GM23248 (cell line): Measurements from ENCODE around the gene ZFPL1. TPM values are rescaled to one million over a fixed set of nuclear protein-coding genes. Genes with fewer than 3 reads are reported as not detected.

Experiments used
- DNase-seq: peaks from one replicate; pipeline ENCODE4 v3.0.0-alpha.2; 2015
- H2AFZ ChIP-seq: fragments of 200-600 bp; sonication (generic); 2 replicates; pipeline ENCODE4 v1.6.1; 2016; ENCODE audit warnings: antibody characterized with exemption
- H3F3A ChIP-seq: fragments of 200-600 bp; sonication (generic); 2 replicates; pipeline ENCODE4 v1.6.1; 2016; ENCODE audit warnings: mild to moderate bottlenecking, antibody characterized with exemption, mixed run types; ENCODE audit not compliant: insufficient read depth
- H3K27ac ChIP-seq: fragments of 200-600 bp; sonication (generic); 2 replicates; pipeline ENCODE4 v1.5.1; 2016; ENCODE audit warnings: mild to moderate bottlenecking
- H3K27me3 ChIP-seq: fragments of 200-600 bp; sonication (generic); replicated peaks from 2 replicates; pipeline ENCODE4 v1.6.1; 2016; ENCODE audit warnings: mild to moderate bottlenecking; ENCODE audit not compliant: insufficient read depth
- H3K36me3 ChIP-seq: fragments of 200-600 bp; sonication (generic); 2 replicates; pipeline ENCODE4 v1.6.1; 2016; ENCODE audit warnings: low read depth, mild to moderate bottlenecking
- H3K4me1 ChIP-seq: fragments of 200-600 bp; sonication (generic); 2 replicates; pipeline ENCODE4 v1.6.1; 2016; ENCODE audit warnings: mild to moderate bottlenecking; ENCODE audit not compliant: insufficient read depth
- H3K4me2 ChIP-seq: fragments of 200-600 bp; sonication (generic); one replicate; pipeline ENCODE4 v1.6.1; 2016; ENCODE audit warnings: mild to moderate bottlenecking; ENCODE audit not compliant: unreplicated experiment
- H3K4me3 ChIP-seq: fragments of 200-600 bp; sonication (generic); 2 replicates; pipeline ENCODE4 v1.5.1; 2016; ENCODE audit warnings: mild to moderate bottlenecking
- H3K79me2 ChIP-seq: fragments of 200-600 bp; sonication (generic); 2 replicates; pipeline ENCODE4 v1.6.1; 2016; ENCODE audit warnings: mild to moderate bottlenecking; ENCODE audit not compliant: insufficient read depth
- H3K9ac ChIP-seq: fragments of 200-600 bp; sonication (generic); 2 replicates; pipeline ENCODE4 v1.6.1; 2016; ENCODE audit warnings: mild to moderate bottlenecking
- H3K9me2 ChIP-seq: fragments of 200-600 bp; sonication (generic); 2 replicates; pipeline ENCODE4 v1.6.1; 2016; ENCODE audit warnings: mixed run types, mild to moderate bottlenecking, moderate library complexity; ENCODE audit not compliant: insufficient read depth
- H3K9me3 ChIP-seq: fragments of 200-600 bp; sonication (generic); one replicate; pipeline ENCODE4 v1.6.1; 2017; ENCODE audit warnings: low read depth
- H4K20me1 ChIP-seq: fragments of 200-600 bp; sonication (generic); 2 replicates; pipeline ENCODE4 v1.6.0; 2016; ENCODE audit not compliant: insufficient read depth
- EZH2 ChIP-seq: fragments of 200-600 bp; sonication (generic); IDR thresholded peaks from 2 replicates; pipeline ENCODE4 v1.6.1; 2018; ENCODE audit warnings: antibody characterized with exemption, mild to moderate bottlenecking; ENCODE audit not compliant: insufficient read depth, poor library complexity, severe bottlenecking
- EZH2phosphoT487 ChIP-seq: fragments of 200-600 bp; sonication (generic); IDR thresholded peaks from 2 replicates; pipeline ENCODE4 v1.6.1; 2018; ENCODE audit warnings: antibody characterized with exemption, moderate library complexity, mild to moderate bottlenecking, low read depth; ENCODE audit not compliant: insufficient read depth
- WGBS, 2 experiments: methylation state at CpG; one replicate each; pipeline ENCODE4 v1.1.6; 2015 to 2017; ENCODE audit warnings: low lambda C conversion rate in 2 of 2, low coverage in 1 of 2; ENCODE audit errors: missing lambda C conversion rate in 2 of 2; 5-methylcytosine and 5-hydroxymethylcytosine counted together
- in situ Hi-C: fragments of 300-500 bp; cut with MboI; formaldehyde crosslinking; loops from 2 replicates; pipeline ENCODE4 v1.15.0; 2020
- polyA plus RNA-seq: library from polyadenylated mRNA; unstranded; fragments of >200 nt; fragmentation: Nextera tagmentation; extraction: Ambion mirVana; gene quantifications from 2 replicates; pipeline ENCODE4 v1.2.1, GENCODE V29; 2016
- total RNA-seq: library from RNA; depleted of rRNA; stranded (reverse); fragments of >200 nt; shearing (Covaris generic); gene quantifications from 2 replicates; pipeline ENCODE4 v1.2.3, GENCODE V29; 2014

ZFPL1 gene
- total and polyA plus RNA-seq, 2 experiments from 2014 or later, result 55.2 to 64.9 TPM

DNA sequence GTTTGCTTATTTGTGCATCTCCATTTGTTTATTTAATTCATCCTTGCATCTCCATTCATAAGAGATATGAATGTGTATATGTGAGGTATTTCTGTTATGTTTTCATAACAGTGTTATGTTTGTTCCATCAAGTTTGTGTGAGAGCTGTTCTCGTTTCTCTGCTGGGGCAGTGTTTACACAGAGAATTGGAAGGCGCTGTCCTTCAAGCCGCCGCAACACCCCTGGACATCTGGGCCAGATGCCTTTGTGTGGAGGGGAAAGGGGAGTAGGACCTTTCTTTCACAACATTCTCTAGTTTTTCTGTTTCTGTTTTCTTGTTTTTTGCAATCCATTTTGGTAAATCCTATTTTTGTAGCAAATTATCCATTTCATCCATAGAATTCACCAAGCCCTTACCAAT lies 20.6 kb downstream of the ZFPL1 start:
- H3K36me3 ChIP-seq, result no peaks in the 10 kb centered on the region
- H3K27me3 ChIP-seq, result no peaks in the 10 kb centered on the region
- H2AFZ ChIP-seq, result no peak overlapping the region
- H3F3A ChIP-seq, result no peaks in the 10 kb centered on the region
- TF ChIP-seq EZH2phosphoT487 (no peak), EZH2 (no peak)
- in situ Hi-C loops, result no loop called here
- H3K9me3 ChIP-seq, result no peaks in the 10 kb centered on the region
- H4K20me1 ChIP-seq, result no peaks in the 10 kb centered on the region
- 75 to 83% methylated on average over 4 of the region's 4 CpGs for WGBS, 2 experiments
- no peaks in the 10 kb centered on the region for H3K9me2 ChIP-seq
- no peak for DNase-seq
- H3K9ac ChIP-seq, result no peak overlapping the region
- H3K79me2 ChIP-seq, result peaks cover 46% of the 10 kb centered on the region
- no peaks in the 10 kb centered on the region for H3K4me1 ChIP-seq
- no peak overlapping the region for H3K4me3 ChIP-seq
- H3K4me2 ChIP-seq, result no peak overlapping the region
- no peak overlapping the region for H3K27ac ChIP-seq

DNA sequence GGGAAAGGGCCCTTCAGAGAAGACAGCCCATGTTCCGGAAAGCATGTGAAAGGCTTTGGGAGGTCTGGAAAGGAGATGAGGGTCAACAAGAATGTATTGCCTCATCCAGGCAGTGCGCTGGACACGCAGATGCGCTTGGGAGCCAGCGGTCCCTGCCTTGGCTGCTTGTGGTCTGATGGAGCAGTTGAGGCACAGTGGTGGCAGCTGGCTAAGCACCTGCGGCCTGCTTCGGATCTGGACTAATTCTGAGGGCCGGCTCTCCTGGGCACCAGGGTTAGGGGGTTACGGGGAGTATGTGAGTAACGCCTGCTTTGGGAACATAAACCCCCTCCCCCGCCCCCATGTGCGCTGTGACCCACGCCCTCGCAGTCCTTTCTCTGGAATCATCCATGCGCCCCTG lies 23.1 kb downstream of the ZFPL1 start:
- no peaks in the 10 kb centered on the region for H3K9me2 ChIP-seq
- no peaks in the 10 kb centered on the region for H3K36me3 ChIP-seq
- no peak for DNase-seq
- H3K79me2 ChIP-seq, result peaks cover 27% of the 10 kb centered on the region
- in situ Hi-C loops, result no loop called here
- H3K9ac ChIP-seq, result no peak overlapping the region
- H3K4me1 ChIP-seq, result peaks cover 4% of the 10 kb centered on the region; the same call in 1 of the 2 replicates
- no peaks in the 10 kb centered on the region for H3K27me3 ChIP-seq
- H3K4me2 ChIP-seq, result no peak overlapping the region
- TF ChIP-seq EZH2phosphoT487, result no peak
- TF ChIP-seq EZH2, result no peak
- no peak overlapping the region for H3K27ac ChIP-seq
- H3F3A ChIP-seq, result 0 out of 2 replicates have a peak, but pooled peaks cover 6% of the 10 kb centered on the region
- H3K9me3 ChIP-seq, result no peaks in the 10 kb centered on the region
- no peak overlapping the region for H3K4me3 ChIP-seq
- WGBS, 2 experiments, result 92 to 95% methylated on average over 15 of the region's 15 CpGs
- no peak overlapping the region for H2AFZ ChIP-seq
- H4K20me1 ChIP-seq, result no peaks in the 10 kb centered on the region

GRCh38 chr11:65107751-65108468 lies 23.9 kb downstream of the ZFPL1 start:
- Histone ChIP-seq H3K27me3 (no peaks in the 10 kb centered on the region), H3K4me1 (peaks cover 6% of the 10 kb centered on the region; the same call in 1 of the 2 replicates), H3K4me3 (no peak overlapping the region), H4K20me1 (no peaks in the 10 kb centered on the region), H3K27ac (no peak overlapping the region), H3K9me3 (no peaks in the 10 kb centered on the region), H3F3A (0 out of 2 replicates have a peak, but pooled peaks cover 6% of the 10 kb centered on the region), H3K36me3 (no peaks in the 10 kb centered on the region), H3K4me2 (no peak overlapping the region), H3K9me2 (no peaks in the 10 kb centered on the region), H3K79me2 (peaks cover 20% of the 10 kb centered on the region), H3K9ac (no peak overlapping the region), H2AFZ (no peak overlapping the region)
- in situ Hi-C loops, result no loop called here
- no peak for DNase-seq
- no peak for TF ChIP-seq EZH2phosphoT487
- TF ChIP-seq EZH2, result no peak
- 93 to 94% methylated on average over 43 to 52 of the region's 52 CpGs for WGBS, 2 experiments

GRCh38 chr11:65108469-65109123 lies 24.6 kb downstream of the ZFPL1 start:
- Histone ChIP-seq H2AFZ (no peak overlapping the region), H4K20me1 (no peaks in the 10 kb centered on the region), H3K9me2 (no peaks in the 10 kb centered on the region), H3K9ac (no peak overlapping the region), H3K4me2 (no peak overlapping the region), H3K27ac (no peak overlapping the region), H3K36me3 (no peaks in the 10 kb centered on the region), H3F3A (0 out of 2 replicates have a peak, but pooled peaks cover 6% of the 10 kb centered on the region), H3K4me1 (peaks cover 9% of the 10 kb centered on the region; the same call in 1 of the 2 replicates), H3K27me3 (no peaks in the 10 kb centered on the region), H3K9me3 (no peaks in the 10 kb centered on the region), H3K79me2 (peaks cover 20% of the 10 kb centered on the region), H3K4me3 (no peak overlapping the region)
- DNase-seq, result no peak
- TF ChIP-seq EZH2phosphoT487 (no peak), EZH2 (no peak)
- in situ Hi-C loops, result no loop called here
- WGBS, 2 experiments, result 92% methylated on average over 37 to 38 of the region's 38 CpGs
